SKM-1 (cell line): ENCODE measurements around the gene CYB561.
"Not testable (repeated sequence)": the region's sequence is repeated elsewhere in the genome, so short reads cannot be mapped to it uniquely, and the experiment has no call there.

ENCODE experiments used
- DNase-seq: peaks from one replicate; lab custom pipeline; 2025; ENCODE audit not compliant: unreplicated experiment; lab: John Stamatoyannopoulos, UW

CYB561 gene

DNA sequence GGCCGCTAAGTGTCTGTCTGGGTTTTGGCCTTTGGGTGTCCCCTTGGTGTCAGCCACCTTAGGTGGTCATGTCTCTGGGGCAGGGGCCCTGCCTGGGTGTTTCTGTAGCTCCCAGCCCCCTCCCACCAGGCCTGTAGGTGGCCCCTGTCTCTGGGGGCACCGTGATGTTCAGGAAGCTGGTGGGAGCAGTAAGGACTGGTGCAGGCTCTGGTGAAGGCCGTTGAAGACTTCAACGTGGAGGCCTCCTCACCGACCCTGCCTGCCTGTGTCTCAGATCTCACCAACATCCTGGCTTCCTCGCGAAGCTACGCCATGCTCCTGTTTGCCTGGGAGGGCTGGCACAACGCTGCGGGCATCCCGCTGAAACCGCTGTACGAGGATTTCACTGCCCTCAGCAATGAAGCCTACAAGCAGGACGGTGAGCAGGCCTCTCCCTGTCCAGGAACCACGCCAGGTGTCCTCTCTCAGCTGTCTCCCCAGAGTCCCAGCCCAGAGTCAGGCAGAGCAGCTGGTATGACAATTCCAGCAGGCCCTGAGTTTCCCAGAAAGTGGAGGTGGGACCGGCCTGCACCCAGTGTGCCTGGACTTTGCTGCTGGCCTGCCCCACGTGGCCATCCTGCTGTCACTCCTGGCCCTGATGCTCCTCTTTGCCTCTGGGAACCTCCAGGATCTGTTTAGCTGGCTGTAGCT, 33.5 kb upstream of the CYB561 start:
- DNase-seq: no peak

DNA sequence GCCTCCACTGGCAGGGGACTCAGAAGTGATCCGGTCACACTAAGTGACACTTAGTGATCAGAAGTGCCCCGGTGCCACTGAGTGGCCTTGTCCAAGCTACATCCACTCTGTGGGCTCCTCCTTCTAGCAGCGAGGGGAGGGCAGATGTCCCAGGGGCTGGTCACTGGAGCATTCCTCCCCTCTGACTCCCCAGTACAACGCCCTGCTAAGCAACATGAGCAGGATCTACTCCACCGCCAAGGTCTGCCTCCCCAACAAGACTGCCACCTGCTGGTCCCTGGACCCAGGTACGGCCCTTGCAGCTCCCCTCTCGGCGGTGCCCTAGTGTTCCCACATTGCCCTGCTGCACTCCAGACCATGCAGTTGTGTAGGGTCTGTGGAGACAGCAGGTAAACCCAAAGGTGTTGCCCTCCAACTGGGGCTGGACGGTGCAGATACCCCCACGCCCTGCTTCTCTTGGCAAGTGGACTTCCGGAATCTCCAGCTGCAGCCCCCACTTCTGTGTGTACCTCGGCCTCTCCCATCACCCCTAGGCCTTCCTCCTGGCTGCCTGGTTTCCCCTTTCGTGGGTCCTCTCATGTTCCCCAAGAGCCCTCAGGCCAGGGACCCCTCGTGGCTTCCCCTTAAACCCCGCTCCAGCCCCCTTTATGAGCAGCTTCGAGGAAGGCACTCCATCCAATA, 32.8 kb upstream of the CYB561 start:
- peak; percentile 23 for DNase-seq

DNA sequence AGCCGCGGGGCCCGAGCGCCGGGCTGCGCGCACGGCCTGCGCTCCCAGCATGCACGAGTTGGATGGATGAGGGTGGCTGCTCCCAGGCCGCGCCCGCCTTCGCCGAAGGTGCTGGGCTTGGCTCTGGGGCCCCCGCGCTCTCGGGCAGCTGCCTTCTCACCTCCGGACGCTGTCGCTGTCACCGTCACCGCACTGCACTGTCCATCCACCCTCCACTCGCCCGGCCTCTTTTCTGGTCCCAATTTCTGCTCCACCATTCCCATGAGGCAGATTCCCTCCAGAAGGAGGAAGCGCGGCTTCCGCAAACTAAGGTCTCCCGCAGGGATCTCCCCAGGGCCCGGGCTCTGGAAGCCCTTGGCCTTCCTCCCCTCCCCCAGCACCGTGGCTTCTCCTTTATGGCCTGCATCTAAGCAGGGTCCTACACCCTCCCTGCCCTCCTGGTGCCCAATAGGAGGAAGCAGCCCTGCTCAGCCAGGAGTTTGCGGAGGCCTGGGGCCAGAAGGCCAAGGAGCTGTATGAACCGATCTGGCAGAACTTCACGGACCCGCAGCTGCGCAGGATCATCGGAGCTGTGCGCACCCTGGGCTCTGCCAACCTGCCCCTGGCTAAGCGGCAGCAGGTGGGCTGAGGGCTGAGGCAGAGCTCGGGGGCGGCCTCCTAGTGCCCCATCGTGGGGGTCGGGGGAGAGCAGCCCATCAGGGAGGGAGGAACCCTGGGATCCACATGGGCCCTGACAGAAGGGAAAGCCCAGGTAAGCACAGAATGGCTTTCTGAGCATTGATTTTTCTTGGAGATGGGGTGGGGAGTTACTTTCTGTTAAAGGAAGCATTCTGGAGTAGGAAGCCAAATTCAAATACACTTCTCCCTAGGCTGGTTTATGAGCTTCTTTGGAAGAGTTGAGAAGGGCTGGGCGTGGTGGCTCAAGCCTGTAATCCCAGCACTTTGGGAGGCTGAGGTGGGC, 31.7 kb upstream of the CYB561 start:
- no peak for DNase-seq

DNA sequence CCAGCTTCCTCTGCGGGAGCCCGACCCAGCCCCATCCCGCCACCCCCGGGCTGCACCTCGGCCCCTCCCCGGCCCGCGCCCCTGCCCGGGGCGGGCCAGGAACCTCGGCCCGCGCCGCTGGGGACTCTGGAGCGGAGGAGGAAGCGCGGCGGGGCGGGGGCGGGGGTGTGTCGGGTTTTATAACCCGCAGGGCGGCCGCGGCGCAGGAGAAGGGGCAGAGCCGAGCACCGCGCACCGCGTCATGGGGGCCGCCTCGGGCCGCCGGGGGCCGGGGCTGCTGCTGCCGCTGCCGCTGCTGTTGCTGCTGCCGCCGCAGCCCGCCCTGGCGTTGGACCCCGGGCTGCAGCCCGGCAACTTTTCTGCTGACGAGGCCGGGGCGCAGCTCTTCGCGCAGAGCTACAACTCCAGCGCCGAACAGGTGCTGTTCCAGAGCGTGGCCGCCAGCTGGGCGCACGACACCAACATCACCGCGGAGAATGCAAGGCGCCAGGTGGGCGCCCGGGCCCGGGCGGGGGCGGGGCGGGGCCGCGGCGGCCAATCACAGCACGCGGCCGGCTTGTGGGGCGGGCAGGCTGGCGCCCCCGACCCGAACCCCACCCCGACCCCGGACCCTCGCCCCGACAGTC, 30.9 kb upstream of the CYB561 start, which contains the start of gene ACE:
ACE (plus strand) TSS at position 208 of the 626 bp plus-strand sequence; CDS start at position 242, 34 bp downstream.
- no peak for DNase-seq

GRCh38 chr17:63476459-63476853, 30.4 kb upstream of the CYB561 start:
- DNase-seq: no peak

DNA sequence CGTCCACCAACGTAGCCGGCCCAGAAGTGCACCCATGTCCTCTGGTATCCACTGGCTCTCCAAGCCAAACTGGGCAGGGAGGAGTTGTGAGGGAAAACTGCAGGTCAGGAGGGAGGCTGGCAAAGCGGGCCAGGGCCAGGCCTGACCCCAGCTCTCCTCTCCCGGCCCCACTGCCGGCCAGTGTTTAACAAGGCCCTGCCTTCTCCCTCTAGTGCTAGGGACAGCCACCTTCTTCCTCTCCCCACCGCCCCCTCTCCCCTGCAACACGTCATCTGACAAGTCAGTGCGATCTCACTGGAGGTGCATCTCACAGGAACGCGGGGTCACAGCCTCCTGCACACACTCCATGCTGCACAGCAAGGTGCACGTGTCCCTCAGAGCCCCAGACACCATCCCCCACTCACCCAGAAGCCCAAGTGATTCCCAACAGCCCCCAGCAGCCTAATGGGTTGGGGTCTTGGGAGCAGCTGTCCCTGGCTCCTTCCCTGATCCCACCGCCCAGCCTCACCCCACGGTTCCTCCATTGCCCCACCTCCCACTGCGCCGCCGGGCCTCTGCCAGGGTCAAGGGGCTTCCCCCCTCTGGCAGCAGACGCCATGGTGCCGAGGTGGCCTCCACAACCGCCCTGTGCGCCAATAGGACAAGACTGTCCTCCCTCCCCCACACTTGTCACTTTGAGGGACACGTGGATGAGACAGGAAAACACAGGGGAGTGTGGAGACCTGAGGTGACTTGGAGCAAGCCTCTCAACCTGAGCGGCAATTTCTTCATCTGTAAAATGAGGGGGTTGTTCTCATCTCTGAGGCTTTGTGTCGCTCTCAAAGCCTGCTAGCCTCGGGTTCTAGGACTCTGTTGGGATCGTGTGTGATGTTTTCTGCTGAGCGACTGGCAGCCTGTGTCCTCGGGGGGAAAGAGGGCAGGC, 29.6 kb upstream of the CYB561 start:
- DNase-seq: no peak

DNA sequence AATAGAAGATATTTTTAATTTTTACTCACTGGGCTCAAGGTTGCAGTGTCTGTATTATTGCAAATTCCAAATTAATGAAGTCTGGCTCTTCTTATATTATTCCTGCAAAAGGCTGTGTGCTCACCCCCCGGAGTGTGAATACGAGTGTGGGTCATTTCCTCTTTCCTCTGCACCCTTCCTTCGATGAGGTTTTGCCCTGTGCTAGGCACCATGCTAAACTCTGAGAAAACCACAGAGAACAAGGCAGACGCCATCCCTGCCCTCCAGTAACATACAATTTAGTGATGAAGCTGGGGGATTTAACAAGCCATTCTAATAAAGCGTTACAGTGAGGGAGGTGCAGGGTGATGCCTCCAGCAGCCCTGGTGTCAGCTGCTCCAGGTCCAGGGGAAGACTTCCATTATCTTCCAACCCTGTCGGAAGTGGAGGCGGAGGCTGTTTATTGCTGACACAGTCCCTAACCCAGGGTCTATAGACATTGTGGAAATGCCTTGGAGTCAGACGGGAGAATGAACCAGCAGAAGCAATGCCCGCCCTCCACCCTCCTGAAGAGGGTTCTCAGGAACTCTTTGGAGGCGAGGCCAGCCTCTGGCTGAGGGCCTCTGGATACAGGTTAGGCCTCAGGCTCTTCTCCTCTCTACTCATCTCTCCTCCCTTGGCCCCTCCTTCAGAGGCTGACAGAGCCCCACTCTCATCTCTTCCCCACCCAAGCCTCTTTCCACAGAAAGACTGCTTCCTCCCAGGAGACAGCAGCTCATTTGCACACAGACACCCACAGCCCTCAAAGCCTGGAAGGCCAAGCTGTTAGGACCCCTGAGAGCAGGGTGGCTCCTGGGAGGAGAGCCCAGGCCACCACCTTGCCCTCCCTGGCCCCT, 28.7 kb upstream of the CYB561 start:
- DNase-seq: no peak

DNA sequence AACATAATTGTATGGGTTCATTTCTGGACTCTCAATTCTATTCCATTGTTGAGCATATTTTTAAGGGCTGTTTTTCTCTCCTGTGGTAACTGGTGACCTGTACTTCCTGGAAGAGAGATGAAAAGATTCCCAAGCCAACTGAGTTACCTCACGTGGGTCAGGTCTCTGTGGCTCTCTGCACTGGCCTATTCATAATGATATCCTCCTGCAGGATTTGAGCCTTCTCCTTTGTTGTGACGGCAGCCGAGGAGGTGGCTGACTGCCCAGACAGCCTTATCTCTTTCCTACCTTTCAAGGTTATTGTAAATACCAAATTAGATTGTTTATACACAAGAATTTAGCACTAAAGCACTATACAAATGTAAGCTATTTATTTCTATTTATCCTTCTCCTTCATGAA, 28.1 kb upstream of the CYB561 start:
- DNase-seq: no peak

- not testable (repeated sequence) for DNase-seq
Observed at GRCh38 chr17:63468099-63468498, 22.0 kb upstream of the CYB561 start.

GRCh38 chr17:63464691-63465236, 18.7 kb upstream of the CYB561 start:
- DNase-seq: peak; percentile 45

DNA sequence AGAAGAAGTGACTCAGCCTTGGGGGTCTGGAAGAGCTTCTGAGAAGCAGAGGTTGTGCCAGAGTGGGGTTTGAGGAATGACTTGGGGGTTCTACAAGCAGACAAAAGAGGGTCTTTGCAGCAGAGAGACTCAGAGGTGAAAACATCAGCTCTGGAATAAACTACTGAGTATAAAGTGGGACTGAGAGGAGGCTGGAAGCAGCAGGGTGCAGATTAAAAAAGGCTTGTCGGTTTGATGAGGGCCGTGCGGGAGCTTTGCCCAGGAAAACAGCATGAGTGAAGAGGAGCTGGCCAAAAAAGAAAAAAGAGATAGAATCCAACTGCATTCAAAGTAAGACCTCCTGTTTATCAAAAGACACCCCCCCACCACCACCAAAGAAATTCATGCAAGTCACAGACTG, 17.7 kb upstream of the CYB561 start:
- no peak for DNase-seq

DNA sequence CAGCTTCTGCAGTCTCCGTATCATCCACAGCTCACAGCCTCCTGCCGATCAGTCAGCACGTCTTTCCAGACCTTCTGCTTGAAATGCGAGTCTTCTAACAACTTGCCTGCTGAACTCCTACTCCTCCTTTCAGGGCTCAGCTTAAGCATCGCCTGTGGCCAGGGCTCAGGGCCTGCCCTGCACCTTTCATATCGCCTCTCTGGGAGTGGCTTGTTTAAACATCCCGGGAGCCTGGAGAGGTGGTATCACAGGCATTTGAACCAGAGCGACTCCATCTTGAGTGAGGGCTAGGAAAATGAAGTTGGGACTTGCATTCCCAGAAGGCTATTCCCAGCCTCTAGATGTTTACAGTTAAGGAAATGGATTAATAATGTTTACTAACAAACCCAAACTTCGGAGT, 13.9 kb upstream of the CYB561 start:
- DNase-seq: no peak

DNA sequence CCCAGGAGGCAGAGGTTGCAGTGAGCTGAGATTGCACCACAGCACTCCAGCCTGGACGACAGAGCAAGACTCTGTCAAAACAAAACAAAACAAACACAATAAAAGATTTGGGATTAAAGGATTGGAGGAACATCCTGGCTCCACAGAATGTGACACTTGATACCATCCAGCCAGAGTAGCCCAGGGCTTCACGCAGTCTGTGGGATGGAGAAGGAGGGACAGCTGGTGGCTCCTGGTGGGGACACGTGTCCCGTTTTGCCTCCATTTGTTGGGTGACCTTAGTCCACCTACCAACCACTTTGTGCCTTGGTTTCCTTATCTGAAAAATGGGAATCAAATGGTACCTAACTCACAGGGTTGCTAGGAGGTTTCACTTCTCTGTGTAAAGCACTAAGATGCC, 12.4 kb upstream of the CYB561 start:
- DNase-seq: no peak

GRCh38 chr17:63455417-63455816, 9.3 kb upstream of the CYB561 start:
- no peak for DNase-seq

GRCh38 chr17:63454915-63455314, 8.8 kb upstream of the CYB561 start:
- no peak for DNase-seq

DNA sequence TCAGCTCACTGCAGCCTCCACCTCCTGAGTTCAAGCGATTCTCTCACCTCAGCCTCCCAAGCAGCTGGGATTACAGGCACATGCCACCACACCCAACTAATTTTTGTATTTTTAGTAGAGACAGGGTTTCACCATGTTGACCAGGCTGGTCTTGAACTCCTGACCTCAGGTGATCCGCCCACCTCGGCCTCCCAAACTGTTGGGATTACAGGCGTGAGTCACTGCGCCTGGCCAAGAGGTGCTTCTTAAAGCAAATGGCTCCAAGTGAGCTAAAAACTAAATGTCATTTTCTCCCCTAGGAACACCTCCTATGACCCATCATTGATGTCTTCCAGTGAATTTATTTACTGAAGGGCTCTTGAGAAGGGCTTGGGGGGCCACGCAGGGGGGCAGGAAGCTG, 8.3 kb upstream of the CYB561 start:
- DNase-seq: not testable (repeated sequence)

GRCh38 chr17:63452962-63453551, 7.0 kb upstream of the CYB561 start:
- no peak for DNase-seq
